Epithelial cell of proximal tubule (primary cell): ENCODE results near the gene FRMD4B. TPM values are rescaled to one million over a fixed set of nuclear protein-coding genes. Genes with fewer than 3 reads are reported as not detected.

Source experiments
- DNase-seq: peaks from one replicate; pipeline ENCODE4 v3.0.0-alpha.2; 2011; ENCODE audit warnings: low read depth
- H3K4me3 ChIP-seq: 2 replicates; pipeline ENCODE4 v1.5.1; 2011; ENCODE audit warnings: low read depth, mild to moderate bottlenecking, low read length
- CTCF ChIP-seq: conservative IDR thresholded peaks from 2 replicates; pipeline ENCODE4 v1.5.1; 2012; ENCODE audit warnings: low read depth, mild to moderate bottlenecking, low read length
- total RNA-seq: library from RNA; depleted of rRNA; stranded (reverse); fragments of >200 nt; gene quantifications from 2 replicates; pipeline ENCODE4 v1.2.3, GENCODE V29; 2015

FRMD4B gene
- total RNA-seq, 1 donor from 2014 or later = 21.7 TPM

DNA sequence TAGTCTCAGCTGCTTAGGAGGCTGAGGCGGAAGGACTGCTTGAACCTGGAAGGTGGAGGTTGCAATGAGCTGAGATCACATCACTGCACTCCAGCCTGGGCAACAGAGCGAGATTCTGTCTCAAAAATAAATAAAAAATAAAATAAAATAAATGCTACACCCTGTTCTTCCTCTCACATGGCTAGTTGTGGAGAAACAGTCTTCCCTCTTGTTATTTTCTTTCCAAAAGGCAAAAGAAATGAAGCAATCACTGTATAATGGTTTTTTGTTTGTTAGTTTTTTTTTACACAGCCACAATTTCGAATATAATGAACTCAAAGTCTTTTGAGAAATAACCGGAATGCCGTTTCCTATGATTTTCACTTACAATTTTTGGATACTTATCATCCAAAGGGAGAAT is 4.9 kb upstream of the FRMD4B start:
- no peak for DNase-seq
- no peak overlapping the region for H3K4me3 ChIP-seq
- TF ChIP-seq CTCF = no peak

- H3K4me3 ChIP-seq = no peak overlapping the region
- TF ChIP-seq CTCF = no peak
- no peak for DNase-seq
Observed at GRCh38 chr3:69389520-69390248, 3.8 kb upstream of the FRMD4B start.

DNA sequence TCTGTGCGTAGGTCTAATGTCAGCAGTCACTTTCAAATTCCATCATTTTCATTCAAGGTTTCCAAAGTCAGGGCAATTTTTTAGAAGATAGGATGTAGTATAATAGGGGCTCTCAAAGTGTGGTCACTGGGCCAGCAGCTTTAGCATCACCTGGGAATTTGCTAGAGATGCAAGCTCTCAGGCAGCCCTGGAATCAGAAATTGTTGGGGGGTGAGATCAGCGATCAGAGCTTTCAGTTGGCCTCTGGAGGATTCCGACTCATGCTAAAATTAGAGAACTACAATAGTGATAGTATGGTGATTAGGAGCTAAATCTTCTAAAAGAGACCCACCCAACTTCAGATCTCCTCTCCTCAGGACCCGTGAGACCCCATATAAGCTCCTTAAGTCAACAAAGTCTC is 2.4 kb upstream of the FRMD4B start:
- no peak overlapping the region for H3K4me3 ChIP-seq
- no peak for TF ChIP-seq CTCF
- no peak for DNase-seq

DNA sequence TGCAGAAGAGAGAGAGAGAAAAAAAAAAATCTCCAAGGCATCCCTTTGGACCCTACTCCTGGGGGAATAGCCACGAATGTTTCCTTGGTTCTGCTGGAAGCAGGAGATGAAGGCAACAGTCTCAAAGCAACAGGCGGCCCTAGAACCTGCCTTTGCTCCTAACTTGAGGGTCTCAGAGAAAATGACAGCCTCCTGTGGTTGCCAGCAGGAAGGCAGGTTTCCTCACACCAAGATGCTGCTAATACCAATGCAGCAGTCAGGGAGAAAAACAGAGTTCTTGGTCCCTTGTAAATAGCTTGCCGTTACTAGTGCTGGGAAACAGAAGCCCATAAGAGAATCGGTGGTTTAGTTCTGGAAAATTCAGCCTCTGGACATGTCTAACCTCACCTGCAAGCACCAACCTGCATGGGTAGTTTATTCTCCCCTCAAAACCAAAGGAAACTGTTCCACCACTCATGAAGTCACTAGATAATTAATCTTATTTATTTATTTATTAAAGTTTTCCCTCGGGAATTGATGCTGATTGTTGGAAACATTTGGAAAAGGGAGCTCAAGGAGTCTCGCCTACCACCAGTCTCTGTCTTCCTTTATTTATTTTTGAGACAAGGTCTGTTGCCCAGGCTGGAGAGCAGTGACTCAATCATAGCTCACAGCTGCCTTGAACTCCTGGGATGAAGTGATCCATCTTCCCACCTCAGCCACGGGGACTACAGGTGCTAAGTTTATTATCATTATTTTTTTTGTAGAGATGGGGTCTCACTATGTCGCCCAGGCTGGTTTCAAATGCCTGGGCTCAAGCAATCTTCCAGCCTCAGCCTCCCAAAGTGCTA is 883 bp upstream of the FRMD4B start:
- H3K4me3 ChIP-seq = peak overlapping the region; percentile 66
- DNase-seq = no peak
- no peak for TF ChIP-seq CTCF

GRCh38 chr3:69385123-69385722 is 665 bp downstream of the FRMD4B start:
- peak overlapping the region; percentile 66 for H3K4me3 ChIP-seq
- DNase-seq = no peak

DNA sequence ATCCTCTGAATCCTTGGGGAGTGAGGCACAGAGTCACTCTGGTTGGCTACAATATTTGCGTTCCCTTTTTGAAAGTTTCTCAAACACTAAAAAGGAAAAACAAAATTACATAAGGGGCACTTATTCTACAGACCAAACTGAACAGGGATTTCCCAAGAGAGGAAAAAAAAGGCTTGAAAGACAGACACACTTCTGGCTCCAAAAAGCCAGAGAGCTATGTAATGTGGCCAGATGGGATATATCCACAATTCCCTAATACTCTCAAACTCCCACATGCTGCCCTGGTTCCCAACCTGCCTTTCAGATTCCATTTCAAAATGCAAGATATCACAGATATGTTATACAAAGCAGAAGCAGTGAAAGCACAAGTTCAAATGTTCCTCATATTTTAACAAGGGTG is 1.6 kb downstream of the FRMD4B start:
- peak overlapping the region; percentile 66 for H3K4me3 ChIP-seq
- TF ChIP-seq CTCF = no peak
- DNase-seq = no peak

More at GRCh38 chr3:69385123-69385722, 665 bp downstream of the FRMD4B start:
- no peak for TF ChIP-seq CTCF
